Stimulated activated CD4-positive, alpha-beta T cell treated with anti-CD3 and anti-CD28 coated beads, Interleukin-2, amount 100 ng/mL, for 48 hours (primary cell): Measurements from ENCODE around the gene CLTA.
"Not testable (repeated sequence)": the region's sequence is repeated elsewhere in the genome, so short reads cannot be mapped to it uniquely, and the experiment has no call there.

ENCODE experiments used
- DNase-seq, 2 donors: peaks; one replicate each; pipeline ENCODE4 v3.0.0-alpha.2; 2020

CLTA gene

GRCh38 chr9:36158917-36159316, 31.8 kb upstream of the CLTA start:
- DNase-seq, result no peak

DNA sequence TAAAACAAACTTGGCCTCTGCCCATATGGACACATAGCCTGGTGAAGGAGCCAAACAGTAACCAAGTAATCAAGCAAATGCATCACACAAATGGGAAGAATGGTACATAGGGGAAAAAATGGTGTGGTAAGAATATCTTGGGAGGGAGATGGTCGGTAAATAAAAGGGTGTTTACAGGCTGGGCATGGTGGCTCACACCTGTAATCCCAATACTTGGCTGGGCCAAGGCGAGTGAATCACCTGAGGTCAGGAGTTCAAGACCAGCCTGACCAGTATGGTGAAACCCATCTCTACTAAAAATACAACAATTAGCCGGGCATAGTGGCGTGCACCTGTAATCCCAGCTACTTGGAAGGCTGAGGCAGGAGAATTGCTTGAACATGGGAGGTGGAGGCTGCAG, 31.2 kb upstream of the CLTA start:
- not testable (repeated sequence) for DNase-seq

DNA sequence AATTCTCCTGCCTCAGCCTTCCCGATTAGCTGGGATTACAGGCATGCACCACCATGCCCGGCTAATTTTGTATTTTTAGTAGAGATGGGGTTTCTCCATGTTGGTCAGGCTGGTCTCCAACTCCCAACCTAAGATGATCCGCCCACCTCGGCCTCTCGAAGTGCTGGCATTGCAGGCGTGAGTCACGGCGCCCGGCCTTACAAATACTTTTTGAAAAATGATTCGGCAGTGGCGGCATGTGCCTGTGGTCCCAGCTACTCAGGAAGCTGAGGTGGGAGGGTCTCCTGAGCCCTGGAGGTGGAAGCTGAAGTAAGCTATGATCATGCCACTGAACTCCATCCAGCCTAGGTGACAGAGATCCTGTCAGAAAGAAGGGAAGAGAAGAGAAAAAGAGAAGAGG, 30.6 kb upstream of the CLTA start:
- DNase-seq, result not testable (repeated sequence)

DNA sequence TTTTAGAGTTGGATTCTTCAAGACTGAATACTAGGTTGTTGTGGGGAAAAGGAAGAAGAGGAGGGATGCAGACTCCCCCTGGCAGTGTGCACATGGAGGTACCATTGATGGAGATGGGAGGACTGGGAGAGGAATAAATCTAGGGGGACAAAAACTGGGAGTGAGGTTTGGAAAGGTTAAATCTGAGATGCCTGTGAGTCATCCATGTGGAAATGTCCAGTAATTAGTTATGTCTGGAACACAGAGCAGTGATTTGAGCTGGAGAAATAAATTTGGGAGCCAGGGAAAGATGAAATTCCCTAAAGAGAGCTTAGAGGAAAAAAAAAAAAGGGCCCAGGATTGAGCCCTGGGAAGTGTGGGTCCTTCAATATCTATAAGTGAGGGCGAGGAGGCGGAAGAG, 29.5 kb upstream of the CLTA start:
- no peak for DNase-seq

GRCh38 chr9:36162211-36162738, 28.4 kb upstream of the CLTA start:
- no peak for DNase-seq

GRCh38 chr9:36163049-36163785, 27.5 kb upstream of the CLTA start:
- no peak for DNase-seq

DNA sequence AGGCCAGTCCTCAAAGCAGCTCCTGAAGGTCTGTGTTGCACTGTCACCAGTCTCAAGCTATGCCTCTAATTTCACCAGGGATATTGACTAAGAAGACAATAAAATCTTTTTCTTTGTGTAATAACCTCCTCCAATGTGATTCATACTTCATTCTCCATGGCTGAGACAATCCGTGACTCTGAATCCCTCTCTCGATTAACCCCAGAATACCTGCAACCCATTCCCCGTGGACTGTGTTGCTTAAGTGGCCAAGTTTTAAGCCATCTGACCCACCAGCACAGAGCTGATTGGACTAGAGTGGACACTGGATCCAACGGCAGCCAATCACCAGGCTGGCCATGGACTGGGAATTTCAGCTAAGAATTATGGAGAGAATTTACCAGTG, 26.9 kb upstream of the CLTA start:
- no peak for DNase-seq

GRCh38 chr9:36164372-36164771, 26.3 kb upstream of the CLTA start:
- no peak for DNase-seq

DNA sequence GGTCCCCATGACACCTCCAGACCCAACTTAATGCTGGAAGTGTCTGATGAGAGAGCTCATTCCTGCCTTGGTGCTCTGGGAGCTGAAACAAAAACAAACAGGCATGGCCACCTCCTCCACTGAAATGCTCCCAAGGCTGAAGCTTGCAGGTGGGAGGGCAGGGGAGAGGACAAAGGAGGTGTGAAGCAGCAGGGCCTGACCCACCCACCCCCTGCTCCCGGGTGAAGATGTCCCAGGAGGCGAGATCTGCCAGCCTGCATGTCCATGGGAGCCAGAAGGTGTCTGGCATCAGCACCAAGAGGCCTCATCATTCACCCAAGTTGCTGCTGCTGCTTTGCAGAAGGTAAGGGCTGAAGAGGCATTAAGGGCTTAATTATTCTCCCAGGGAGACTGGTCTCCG, 25.7 kb upstream of the CLTA start:
- no peak for DNase-seq

- DNase-seq, result no peak
Measured at GRCh38 chr9:36165826-36166167, 24.9 kb upstream of the CLTA start.

DNA sequence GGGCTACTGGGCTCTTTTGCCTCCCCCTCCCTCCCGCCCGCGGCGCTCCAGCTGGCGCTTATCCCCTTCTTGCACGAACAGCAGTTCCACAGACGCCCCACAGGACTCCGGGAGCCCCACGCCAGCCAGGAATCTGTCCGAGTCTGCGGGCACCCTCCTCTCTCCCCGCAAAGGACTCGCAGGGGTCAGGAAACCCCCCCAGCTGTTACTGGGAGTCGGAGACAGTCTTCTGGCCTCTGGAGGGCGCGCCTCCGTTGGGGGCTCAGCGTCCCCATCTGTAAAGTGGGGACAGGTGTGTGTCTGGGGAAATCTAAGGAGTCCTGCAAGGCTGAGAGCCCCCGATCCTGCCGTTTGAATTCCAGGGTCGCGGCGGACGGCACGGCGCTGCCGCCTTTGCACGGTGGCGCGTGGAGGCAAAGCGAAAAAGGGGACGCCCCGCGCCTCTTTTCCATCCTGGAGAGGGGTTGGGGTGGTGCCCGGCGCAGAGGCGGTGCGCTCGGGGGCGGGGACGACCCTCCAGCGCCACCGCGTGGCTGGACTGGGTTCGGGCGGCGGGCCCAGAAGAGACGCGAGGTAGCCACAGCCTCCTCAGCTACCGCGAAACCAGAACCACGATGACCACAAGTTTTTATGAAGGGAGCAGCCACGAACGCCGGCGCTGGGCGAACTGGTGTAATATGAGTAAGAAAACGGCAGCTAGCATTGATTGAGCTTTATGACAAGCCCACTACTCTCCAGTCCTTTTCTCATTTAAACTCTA, 24.4 kb upstream of the CLTA start:
- DNase-seq, result peak; percentile 84 to 89

- DNase-seq, result no peak
Measured at GRCh38 chr9:36169166-36169565, 21.6 kb upstream of the CLTA start, which contains the start of gene CCIN. TSS of gene CCIN (plus strand) at chr9:36169388. CDS start at chr9:36169503, 115 bp downstream.

DNA sequence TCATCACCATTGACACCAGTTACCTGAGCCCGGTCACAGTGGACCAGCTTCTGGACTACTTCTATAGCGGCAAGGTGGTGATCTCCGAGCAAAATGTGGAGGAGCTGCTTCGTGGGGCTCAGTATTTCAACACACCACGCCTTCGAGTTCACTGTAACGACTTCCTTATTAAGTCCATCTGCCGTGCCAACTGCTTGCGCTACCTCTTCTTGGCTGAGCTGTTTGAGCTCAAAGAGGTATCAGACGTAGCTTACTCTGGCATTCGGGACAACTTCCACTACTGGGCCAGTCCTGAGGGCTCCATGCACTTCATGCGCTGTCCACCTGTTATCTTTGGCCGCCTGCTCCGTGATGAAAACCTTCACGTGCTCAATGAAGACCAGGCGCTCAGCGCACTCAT, 21.0 kb upstream of the CLTA start:
- DNase-seq, result no peak

DNA sequence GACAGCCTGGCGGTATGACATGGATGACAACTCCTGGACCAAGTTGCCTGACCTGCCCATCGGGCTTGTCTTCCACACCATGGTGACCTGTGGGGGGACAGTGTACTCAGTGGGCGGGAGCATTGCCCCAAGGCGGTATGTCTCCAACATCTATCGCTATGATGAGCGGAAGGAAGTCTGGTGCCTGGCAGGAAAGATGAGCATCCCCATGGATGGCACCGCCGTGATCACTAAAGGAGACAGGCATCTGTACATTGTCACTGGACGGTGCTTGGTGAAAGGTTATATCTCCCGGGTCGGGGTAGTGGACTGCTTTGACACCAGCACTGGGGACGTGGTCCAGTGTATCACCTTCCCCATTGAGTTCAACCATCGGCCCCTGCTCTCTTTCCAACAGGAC, 20.2 kb upstream of the CLTA start:
- no peak for DNase-seq

DNA sequence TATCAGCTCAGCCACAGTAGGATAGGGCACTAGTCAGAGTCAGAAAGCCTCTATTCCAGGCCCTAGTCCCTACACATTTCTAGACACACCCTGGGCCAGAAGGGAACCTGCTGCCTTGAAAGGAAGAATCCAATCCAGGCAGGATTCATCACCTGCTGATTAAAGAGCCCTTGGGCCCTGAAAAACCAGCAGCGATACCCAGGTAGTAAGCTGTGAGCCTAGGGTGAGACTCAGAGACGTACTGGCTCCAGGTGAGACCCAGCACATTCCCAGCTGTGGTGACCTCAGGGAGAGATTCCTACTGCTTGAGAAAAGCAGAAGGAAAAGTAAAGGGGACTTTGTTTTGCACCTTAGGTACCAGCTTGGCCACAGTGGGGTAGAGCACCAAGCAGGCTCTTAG, 16.9 kb upstream of the CLTA start:
- DNase-seq, result no peak

DNA sequence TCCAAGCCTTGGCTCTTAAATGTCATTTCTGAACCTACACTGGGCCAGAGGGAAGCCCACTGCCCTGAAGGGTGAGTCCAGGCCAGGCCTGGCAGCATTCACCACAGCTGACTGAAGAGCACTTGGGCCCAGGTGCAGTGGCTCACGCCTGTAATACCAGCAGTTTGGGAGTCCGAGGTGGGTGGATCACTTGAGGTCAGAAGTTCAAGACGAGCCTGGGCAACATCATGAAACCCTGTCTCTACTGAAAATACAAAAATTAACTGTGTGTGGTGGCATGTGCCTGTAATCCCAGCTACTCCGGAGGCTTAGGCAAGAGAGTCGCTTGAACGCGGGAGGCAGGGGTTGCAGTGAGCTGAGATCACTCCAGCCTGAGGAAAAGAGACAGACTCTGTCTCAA, 16.4 kb upstream of the CLTA start:
- DNase-seq, result no peak

DNA sequence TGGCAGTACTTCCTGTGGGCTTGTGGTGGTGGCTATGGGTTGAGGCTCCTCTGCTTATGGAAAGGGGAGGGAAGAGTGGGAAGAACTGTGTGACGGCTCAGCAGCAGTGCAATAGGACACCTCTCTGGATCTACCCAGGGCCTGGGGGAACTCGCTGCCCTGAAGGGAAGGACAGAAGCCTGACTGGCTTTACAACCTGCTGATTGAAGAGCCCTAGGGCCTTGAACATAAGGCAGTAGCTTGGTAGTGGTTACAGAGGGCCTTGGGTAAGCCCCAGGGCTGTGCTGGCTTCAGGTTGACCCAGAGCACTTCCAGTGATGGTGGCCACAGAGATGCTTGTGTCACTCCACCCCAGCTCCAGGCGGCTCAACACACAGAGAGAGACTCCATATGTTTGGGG, 16.0 kb upstream of the CLTA start:
- no peak for DNase-seq

- not testable (repeated sequence) for DNase-seq
Measured at GRCh38 chr9:36175209-36175608, 15.5 kb upstream of the CLTA start.

DNA sequence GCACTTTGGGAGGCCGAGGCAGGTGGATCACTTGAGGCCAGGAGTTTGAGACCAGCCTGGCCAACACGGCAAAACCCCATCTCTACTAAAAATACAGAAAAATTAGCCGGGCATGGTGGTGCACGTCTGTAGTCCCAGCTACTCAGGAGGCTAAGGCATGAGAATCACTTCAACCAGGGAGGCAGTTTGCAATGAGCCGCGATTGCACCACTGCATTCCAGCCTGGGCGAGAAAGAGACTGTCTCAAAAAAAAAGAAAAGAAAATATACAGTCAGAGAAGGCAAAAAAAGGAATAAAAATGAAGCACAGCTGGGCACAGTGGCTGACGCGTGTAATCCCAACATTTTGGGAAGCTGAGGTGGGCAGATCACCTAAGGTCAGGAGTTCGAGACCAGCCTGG, 14.2 kb upstream of the CLTA start:
- DNase-seq, result not testable (repeated sequence)

DNA sequence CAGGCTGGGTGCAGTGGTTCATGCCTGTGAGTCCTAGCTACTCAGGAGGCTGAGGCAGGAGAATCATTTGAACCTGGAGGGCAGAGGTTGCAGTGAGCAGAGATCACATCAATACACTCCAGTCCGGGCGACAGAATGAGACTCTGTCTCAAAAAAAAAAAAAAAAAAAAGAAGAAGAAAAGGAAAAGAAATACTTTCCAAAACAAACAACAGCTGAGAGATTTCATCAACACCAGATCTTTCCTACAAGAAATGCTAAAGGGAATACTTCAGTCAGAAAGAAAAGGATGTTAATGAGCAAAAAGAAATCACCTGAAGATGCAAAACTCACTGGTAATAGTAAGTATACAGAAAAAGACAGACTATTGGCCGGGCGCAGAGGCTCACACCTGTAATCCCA, 13.2 kb upstream of the CLTA start:
- DNase-seq, result no peak

DNA sequence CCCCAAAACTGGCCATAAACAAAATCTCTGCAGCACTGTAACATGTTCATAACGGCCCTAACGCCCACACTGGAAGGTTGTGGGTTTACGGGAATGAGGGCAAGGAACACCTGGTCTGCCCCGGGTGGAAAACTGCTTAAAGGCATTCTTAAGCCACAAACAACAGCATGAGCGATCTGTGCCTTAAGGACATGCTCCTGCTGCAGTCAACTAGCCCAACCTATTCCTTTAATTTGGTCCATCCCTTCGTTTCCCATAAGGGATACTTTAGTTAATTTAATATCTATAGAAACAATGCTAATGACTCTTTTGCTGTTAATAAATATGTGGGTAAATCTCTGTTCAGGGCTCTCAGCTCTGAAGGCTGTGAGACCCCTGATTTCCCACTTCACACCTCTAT, 10.5 kb upstream of the CLTA start:
- DNase-seq, result not testable (repeated sequence)

DNA sequence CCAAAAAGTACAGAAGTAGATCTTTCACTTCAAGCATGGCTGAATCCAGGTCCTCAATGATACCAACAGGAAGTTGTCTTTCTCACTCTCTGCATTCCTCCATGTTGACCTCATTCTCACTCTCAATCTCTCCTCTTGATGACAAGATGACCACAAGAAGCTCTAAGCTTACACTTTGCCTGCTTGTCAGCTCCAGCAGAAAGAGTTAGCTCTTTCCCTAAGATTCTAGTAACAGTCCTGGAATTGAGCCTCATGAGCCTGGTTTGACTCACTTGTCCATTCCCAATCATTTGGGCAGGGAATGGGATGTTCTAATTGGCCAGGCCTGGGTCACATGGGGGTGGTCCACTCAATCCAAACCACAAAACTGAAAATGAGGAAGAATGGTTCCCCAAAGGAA, 3.3 kb upstream of the CLTA start:
- no peak for DNase-seq

- DNase-seq, result no peak
Measured at GRCh38 chr9:36188212-36188611, 2.5 kb upstream of the CLTA start.

DNA sequence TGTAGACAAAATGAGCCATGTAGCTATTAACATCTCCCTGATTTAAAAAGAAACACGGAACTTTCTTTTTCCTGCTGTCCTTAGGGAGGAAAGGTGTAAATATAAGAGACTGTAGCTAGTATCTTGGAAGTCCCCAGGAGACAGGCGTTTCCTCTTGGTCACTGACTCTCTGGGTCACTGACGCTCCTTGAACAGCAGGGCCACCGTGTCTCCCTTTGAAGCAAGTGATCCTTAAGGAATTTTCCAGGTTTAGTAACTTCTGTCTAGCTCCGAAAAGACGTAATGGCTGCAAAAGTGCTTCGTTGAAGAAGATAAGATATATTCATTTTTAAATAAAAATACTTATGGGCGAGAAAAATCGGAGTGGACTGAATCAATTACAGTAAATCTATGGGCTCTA, 745 bp upstream of the CLTA start:
- no peak for DNase-seq

DNA sequence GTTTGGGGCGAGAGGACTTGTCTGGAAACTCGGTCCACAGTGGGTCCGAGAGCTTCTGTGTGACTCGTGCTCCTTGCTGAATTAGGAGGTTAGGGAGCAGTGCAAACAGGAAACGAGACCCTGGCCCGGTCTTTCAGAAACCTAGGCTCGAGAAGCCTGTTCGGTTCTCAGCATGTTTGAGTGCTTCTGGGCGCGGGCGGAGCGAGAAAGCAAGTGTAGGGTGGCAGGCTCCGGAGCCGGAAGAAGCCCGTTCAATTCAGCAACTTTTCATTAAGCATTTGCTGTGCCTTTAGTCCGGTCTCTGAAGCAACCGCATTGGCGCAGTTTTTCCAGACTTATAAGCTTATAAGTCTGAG, 547 bp downstream of the CLTA start:
- DNase-seq, result peak; percentile 24 to 37
